Liver (tissue), 9 donors: ENCODE measurements around the gene KATNAL1. TPM values are rescaled to one million over a fixed set of nuclear protein-coding genes. Genes with fewer than 3 reads are reported as not detected.

Experiments used
- DNase-seq: peaks from one replicate; pipeline ENCODE4 v3.0.0-alpha.2; 2017; ENCODE audit warnings: low spot score
- H3K27ac ChIP-seq, 2 donors: one replicate each; pipeline ENCODE4 v1.7.0; 2013; ENCODE audit warnings: inconsistent platforms in 2 of 2, low read length in 2 of 2, control low read depth in 1 of 2, low read depth in 1 of 2, mild to moderate bottlenecking in 1 of 2
- H3K27me3 ChIP-seq, 4 donors: one replicate each; pipeline versions ENCODE4 v1.6.1 to v1.7.0; 2013; ENCODE audit warnings: low read length in 3 of 4, inconsistent platforms in 1 of 4, mild to moderate bottlenecking in 1 of 4, moderate library complexity in 1 of 4; ENCODE audit not compliant: control insufficient read depth in 4 of 4, insufficient read depth in 4 of 4
- H3K36me3 ChIP-seq, 4 donors: one replicate each; pipeline versions ENCODE4 v1.6.1 to v1.7.0; 2013; ENCODE audit warnings: low read length in 3 of 4, mild to moderate bottlenecking in 3 of 4, low read depth in 1 of 4, moderate library complexity in 1 of 4; ENCODE audit not compliant: control insufficient read depth in 4 of 4, insufficient read depth in 3 of 4
- H3K4me1 ChIP-seq, 4 donors: one replicate each; pipeline versions ENCODE4 v1.6.1 to v1.7.0; 2013; ENCODE audit warnings: low read length in 3 of 4, mild to moderate bottlenecking in 3 of 4, moderate library complexity in 1 of 4; ENCODE audit not compliant: control insufficient read depth in 4 of 4, insufficient read depth in 4 of 4
- H3K4me3 ChIP-seq, 3 donors: one replicate each; pipeline versions ENCODE4 v1.6.1 to v1.7.0; 2013; ENCODE audit warnings: low read length in 3 of 3, control low read depth in 1 of 3, low read depth in 1 of 3, mild to moderate bottlenecking in 1 of 3
- H3K9ac ChIP-seq, 2 donors: one replicate each; pipeline ENCODE4 v1.7.0; 2013; ENCODE audit warnings: low read length in 2 of 2, mild to moderate bottlenecking in 2 of 2, moderate library complexity in 2 of 2, control low read depth in 1 of 2, low read depth in 1 of 2
- H3K9me3 ChIP-seq, 4 donors: one replicate each; pipeline versions ENCODE4 v1.6.1 to v1.7.0; 2013; ENCODE audit warnings: low read length in 3 of 4; ENCODE audit not compliant: control insufficient read depth in 4 of 4
- EGR1 ChIP-seq, 2 donors: IDR thresholded peaks; 2 replicates each; pipeline ENCODE4 v1.6.1; 2016 to 2018; ENCODE audit warnings: antibody characterized with exemption in 2 of 2, low read depth in 2 of 2
- FOXA2 ChIP-seq: IDR thresholded peaks from 2 replicates; pipeline ENCODE4 v1.6.1; 2016; ENCODE audit warnings: antibody characterized with exemption
- GABPA ChIP-seq, 2 donors: IDR thresholded peaks in 1 of 2; conservative IDR thresholded peaks in 1 of 2; 2 replicates each; pipeline ENCODE4 v1.6.1; 2016; ENCODE audit warnings: antibody characterized with exemption in 2 of 2, mild to moderate bottlenecking in 1 of 2, moderate library complexity in 1 of 2
- HNF4A ChIP-seq, 2 donors: conservative IDR thresholded peaks; 2 replicates each; pipeline ENCODE4 v1.6.1; 2016; ENCODE audit warnings: antibody characterized with exemption in 2 of 2, mild to moderate bottlenecking in 2 of 2
- HNF4G ChIP-seq: IDR thresholded peaks from 2 replicates; pipeline ENCODE4 v1.6.1; 2016; ENCODE audit warnings: antibody characterized with exemption
- NR2F2 ChIP-seq: IDR thresholded peaks from 2 replicates; pipeline ENCODE4 v1.6.1; 2016; ENCODE audit warnings: antibody characterized with exemption
- RAD21 ChIP-seq, 2 donors: IDR thresholded peaks; 2 replicates each; pipeline ENCODE4 v1.6.1; 2016; ENCODE audit warnings: antibody characterized with exemption in 2 of 2, mild to moderate bottlenecking in 2 of 2
- RXRA ChIP-seq, 2 donors: IDR thresholded peaks; 2 replicates each; pipeline ENCODE4 v1.6.1; 2017 to 2018; ENCODE audit warnings: antibody characterized with exemption in 2 of 2, mild to moderate bottlenecking in 1 of 2
- SP1 ChIP-seq: IDR thresholded peaks from 2 replicates; pipeline ENCODE4 v1.6.1; 2018; ENCODE audit warnings: antibody characterized with exemption, mild to moderate bottlenecking
- TAF1 ChIP-seq: conservative IDR thresholded peaks from 2 replicates; pipeline ENCODE4 v1.6.1; 2016; ENCODE audit warnings: antibody characterized with exemption, mild to moderate bottlenecking
- YY1 ChIP-seq: IDR thresholded peaks from 2 replicates; pipeline ENCODE4 v1.6.1; 2016; ENCODE audit warnings: antibody characterized with exemption, mild to moderate bottlenecking
- WGBS: extraction: QIAGEN DNeasy Blood & Tissue Kit; methylation state at CpG from one replicate; pipeline ENCODE4 v1.1.7; 2013; 5-methylcytosine and 5-hydroxymethylcytosine counted together
- polyA plus RNA-seq, 2 donors: library from polyadenylated mRNA; stranded (reverse) in 1 of 2; unstranded in 1 of 2; fragments of 200-250 nt in 1 of 2; fragments of >200 nt in 1 of 2; fragmentation: Nextera tagmentation in 1 of 2; extraction: Ambion mirVana in 1 of 2; gene quantifications; one replicate each; pipeline versions ENCODE4 v1.2.1 to v1.2.3, GENCODE V29; 2013 to 2015
- total RNA-seq, 2 donors: library from RNA; depleted of rRNA; stranded (reverse); fragments of >200 nt; gene quantifications; one replicate each; pipeline ENCODE4 v1.2.3, GENCODE V29; 2014
- TF ChIP-seq, protein P1 (sequence below): IDR thresholded peaks from 2 replicates; pipeline ENCODE4 v1.6.1; 2016; ENCODE audit warnings: antibody characterized with exemption
- TF ChIP-seq, protein P2 (sequence below): IDR thresholded peaks from 2 replicates; pipeline ENCODE4 v1.6.1; 2016; ENCODE audit warnings: antibody characterized with exemption
- TF ChIP-seq, protein P3 (sequence below): IDR thresholded peaks from 2 replicates; pipeline ENCODE4 v1.6.1; 2016; ENCODE audit warnings: antibody characterized with exemption, mild to moderate bottlenecking
- TF ChIP-seq, protein P4 (sequence below): fragments of 150-350 bp; IDR thresholded peaks from 2 replicates; pipeline ENCODE4 v1.5.1; 2017; ENCODE audit warnings: improper control_type of control experiment, low read depth, low read length; ENCODE audit not compliant: missing input control
- donor health status: healthy.
- donor health status: healthy.
- donor health status: healthy.
- donor health status: healthy.
- donor health status: healthy.

KATNAL1 gene
- total and polyA plus RNA-seq, 4 donors = 2.7 to 12.8 (median 6.0) TPM

DNA sequence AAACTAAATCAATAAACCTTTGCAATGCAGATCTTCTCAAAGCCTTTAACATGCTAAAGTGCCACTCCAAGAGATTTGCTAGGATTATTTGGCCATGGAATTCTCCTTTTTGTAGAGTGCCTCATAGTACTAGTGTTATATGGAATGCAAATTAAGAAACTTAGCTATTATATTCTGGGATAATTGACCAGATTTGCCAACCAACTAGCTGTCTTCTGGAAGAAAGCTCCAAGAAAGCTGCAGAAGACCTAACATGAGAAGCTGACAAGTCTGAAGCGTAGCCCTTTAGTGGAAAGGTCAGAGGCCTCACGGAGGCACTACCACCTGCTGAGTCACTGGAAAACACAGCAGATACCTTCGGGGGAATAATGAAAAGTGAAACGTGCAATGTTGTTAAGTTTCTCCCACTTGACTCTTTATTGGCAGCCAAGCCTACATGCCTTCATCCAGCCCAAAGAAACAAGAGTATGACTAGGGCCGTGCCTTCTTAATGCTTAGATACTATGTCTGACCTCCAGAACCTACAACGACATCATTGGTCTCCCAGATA, 29.8 kb upstream of the KATNAL1 start:
- Histone ChIP-seq H3K9ac (no peak overlapping the region), H3K36me3 (no peaks in the 10 kb centered on the region), H3K4me3 (no peak overlapping the region), H3K4me1 (peaks cover 0 to 28% (median 10%) of the 10 kb centered on the region in 4 donors), H3K9me3 (no peaks in the 10 kb centered on the region), H3K27ac (no peak overlapping the region), H3K27me3 (no peaks in the 10 kb centered on the region)
- TF ChIP-seq HNF4A (conservative IDR thresholded peaks at IDR 0.05) = no peak
- TF ChIP-seq, protein P1, sequence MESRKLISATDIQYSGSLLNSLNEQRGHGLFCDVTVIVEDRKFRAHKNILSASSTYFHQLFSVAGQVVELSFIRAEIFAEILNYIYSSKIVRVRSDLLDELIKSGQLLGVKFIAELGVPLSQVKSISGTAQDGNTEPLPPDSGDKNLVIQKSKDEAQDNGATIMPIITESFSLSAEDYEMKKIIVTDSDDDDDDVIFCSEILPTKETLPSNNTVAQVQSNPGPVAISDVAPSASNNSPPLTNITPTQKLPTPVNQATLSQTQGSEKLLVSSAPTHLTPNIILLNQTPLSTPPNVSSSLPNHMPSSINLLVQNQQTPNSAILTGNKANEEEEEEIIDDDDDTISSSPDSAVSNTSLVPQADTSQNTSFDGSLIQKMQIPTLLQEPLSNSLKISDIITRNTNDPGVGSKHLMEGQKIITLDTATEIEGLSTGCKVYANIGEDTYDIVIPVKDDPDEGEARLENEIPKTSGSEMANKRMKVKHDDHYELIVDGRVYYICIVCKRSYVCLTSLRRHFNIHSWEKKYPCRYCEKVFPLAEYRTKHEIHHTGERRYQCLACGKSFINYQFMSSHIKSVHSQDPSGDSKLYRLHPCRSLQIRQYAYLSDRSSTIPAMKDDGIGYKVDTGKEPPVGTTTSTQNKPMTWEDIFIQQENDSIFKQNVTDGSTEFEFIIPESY = no peak
- no peak for TF ChIP-seq GABPA (IDR thresholded peaks at IDR 0.05 in 1 of 2, conservative IDR thresholded peaks at IDR 0.05 in 1 of 2)
- no peak for TF ChIP-seq YY1
- no peak for TF ChIP-seq RXRA (IDR thresholded peaks at IDR 0.05)
- TF ChIP-seq TAF1 = no peak
- TF ChIP-seq, protein P2, sequence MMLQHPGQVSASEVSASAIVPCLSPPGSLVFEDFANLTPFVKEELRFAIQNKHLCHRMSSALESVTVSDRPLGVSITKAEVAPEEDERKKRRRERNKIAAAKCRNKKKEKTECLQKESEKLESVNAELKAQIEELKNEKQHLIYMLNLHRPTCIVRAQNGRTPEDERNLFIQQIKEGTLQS = no peak
- no peak for TF ChIP-seq HNF4G
- TF ChIP-seq NR2F2 = no peak
- TF ChIP-seq, protein P3, sequence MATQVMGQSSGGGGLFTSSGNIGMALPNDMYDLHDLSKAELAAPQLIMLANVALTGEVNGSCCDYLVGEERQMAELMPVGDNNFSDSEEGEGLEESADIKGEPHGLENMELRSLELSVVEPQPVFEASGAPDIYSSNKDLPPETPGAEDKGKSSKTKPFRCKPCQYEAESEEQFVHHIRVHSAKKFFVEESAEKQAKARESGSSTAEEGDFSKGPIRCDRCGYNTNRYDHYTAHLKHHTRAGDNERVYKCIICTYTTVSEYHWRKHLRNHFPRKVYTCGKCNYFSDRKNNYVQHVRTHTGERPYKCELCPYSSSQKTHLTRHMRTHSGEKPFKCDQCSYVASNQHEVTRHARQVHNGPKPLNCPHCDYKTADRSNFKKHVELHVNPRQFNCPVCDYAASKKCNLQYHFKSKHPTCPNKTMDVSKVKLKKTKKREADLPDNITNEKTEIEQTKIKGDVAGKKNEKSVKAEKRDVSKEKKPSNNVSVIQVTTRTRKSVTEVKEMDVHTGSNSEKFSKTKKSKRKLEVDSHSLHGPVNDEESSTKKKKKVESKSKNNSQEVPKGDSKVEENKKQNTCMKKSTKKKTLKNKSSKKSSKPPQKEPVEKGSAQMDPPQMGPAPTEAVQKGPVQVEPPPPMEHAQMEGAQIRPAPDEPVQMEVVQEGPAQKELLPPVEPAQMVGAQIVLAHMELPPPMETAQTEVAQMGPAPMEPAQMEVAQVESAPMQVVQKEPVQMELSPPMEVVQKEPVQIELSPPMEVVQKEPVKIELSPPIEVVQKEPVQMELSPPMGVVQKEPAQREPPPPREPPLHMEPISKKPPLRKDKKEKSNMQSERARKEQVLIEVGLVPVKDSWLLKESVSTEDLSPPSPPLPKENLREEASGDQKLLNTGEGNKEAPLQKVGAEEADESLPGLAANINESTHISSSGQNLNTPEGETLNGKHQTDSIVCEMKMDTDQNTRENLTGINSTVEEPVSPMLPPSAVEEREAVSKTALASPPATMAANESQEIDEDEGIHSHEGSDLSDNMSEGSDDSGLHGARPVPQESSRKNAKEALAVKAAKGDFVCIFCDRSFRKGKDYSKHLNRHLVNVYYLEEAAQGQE = no peak
- 91% methylated on average over 6 of the region's 6 CpGs for WGBS
- no peak for DNase-seq

DNA sequence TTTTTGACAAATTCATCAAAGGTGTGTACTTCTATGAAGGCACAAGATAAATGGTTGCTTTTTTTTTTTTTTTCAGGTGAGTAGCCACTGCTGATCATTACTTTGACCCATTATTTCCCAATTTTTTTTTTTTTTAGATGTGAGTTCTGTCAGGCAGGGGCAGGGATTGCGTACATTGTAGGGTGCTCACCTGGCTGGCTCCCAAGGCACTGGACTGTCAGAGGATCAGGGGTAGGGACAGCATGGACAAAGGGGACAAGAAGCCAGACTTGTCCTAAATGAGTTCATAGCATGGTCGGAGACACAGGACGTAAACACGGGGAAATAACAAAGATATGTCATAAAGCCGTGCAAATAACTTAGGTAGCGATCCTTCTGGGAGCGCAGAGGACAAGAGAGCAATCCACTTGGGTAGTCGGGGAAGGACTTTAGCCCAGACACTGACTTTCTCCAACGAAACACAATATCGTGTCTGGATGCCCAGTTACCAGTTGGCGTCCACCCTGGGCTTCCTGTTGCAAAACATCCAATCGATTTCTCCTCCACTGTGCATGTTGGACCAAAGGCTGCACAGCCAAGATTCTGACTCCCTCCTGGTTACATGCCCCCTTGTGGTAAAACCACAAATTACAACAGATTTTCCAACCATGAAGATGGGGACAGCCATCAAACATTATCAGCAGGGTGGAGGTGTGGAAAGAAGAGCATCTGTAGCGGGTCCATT, 27.5 kb upstream of the KATNAL1 start:
- peaks cover 0 to 12% (median 2%) of the 10 kb centered on the region in 4 donors for H3K4me1 ChIP-seq
- no peaks in the 10 kb centered on the region for H3K9me3 ChIP-seq
- H3K27ac ChIP-seq = peak overlapping the region; percentile 64 to 95
- H3K36me3 ChIP-seq = no peaks in the 10 kb centered on the region
- peak overlapping the region in 1 of 2 donors; percentile 16 for H3K9ac ChIP-seq
- peak; percentile 40 for DNase-seq
- 31% methylated on average over 13 of the region's 13 CpGs for WGBS
- H3K4me3 ChIP-seq = peak overlapping the region in 2 of 3 donors; percentile 23 to 56
- H3K27me3 ChIP-seq = no peaks in the 10 kb centered on the region
- TF ChIP-seq, protein P1 = peak; percentile 78
- TF ChIP-seq TAF1 (peak; percentile 71), GABPA (IDR thresholded peaks at IDR 0.05 in 1 of 2, conservative IDR thresholded peaks at IDR 0.05 in 1 of 2) (peak in 1 of 2 donors; percentile 60), RAD21 (IDR thresholded peaks at IDR 0.05) (peak; percentile 90 to 97), FOXA2 (peak; percentile 60), RXRA (IDR thresholded peaks at IDR 0.05) (peak; percentile 80 to 84), HNF4A (conservative IDR thresholded peaks at IDR 0.05) (peak; percentile 93 to 95), EGR1 (IDR thresholded peaks at IDR 0.05; ENCODE audit: low read depth in 2 of 2) (no peak), YY1 (peak; percentile 90), SP1 (peak; percentile 95), NR2F2 (no peak)
- TF ChIP-seq, protein P3 = peak; percentile 53
- TF ChIP-seq, protein P4, sequence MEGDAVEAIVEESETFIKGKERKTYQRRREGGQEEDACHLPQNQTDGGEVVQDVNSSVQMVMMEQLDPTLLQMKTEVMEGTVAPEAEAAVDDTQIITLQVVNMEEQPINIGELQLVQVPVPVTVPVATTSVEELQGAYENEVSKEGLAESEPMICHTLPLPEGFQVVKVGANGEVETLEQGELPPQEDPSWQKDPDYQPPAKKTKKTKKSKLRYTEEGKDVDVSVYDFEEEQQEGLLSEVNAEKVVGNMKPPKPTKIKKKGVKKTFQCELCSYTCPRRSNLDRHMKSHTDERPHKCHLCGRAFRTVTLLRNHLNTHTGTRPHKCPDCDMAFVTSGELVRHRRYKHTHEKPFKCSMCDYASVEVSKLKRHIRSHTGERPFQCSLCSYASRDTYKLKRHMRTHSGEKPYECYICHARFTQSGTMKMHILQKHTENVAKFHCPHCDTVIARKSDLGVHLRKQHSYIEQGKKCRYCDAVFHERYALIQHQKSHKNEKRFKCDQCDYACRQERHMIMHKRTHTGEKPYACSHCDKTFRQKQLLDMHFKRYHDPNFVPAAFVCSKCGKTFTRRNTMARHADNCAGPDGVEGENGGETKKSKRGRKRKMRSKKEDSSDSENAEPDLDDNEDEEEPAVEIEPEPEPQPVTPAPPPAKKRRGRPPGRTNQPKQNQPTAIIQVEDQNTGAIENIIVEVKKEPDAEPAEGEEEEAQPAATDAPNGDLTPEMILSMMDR = peak; percentile 80
